Measurements from ENCODE around the gene HOXC4.

DNA sequence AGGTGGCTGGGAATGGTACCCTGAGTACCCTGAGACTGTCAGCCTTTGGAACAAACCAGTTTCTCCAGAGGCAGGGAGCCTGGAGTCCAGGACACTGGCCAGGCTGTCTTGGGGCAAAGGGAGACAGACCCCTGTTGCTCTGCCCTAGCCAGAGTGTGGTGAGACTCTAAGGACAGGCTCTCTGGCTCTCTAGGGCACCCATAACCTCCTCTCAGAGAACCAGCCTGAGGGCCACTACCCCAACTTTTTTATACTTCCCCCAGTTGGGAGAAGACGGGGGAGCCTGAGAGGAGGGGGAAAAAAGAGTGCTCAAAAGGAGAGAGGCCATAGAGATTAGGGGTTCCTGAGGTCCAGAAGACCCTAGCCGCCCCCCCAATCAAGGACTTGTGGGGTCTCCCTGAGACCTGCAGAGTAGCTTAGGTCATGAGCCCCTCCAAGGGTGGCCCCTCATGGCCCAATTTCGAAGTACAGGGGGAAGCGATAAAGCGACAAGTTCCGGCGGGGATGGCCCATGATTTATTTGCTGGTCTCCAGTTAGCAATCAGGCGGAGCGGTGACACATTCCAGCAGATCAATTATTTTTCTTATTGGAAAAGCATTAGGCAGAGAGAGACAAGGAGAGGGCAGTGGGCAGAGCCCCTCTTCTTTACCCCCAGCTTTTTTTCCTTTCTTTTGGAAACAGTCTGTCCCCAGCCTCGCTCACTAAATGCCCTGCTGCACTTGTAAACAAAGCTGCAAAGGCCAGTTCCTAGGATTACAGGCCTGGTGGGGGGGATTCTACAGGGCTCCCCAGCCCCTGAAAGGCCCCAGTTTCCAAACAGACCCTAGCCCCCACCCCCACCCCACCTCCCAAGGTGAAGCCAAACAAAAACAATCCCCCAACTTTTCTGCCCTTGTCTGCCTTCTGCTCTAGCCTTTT is 43.3 kb upstream of the HOXC4 start:
- TF ChIP-seq, protein P1, sequence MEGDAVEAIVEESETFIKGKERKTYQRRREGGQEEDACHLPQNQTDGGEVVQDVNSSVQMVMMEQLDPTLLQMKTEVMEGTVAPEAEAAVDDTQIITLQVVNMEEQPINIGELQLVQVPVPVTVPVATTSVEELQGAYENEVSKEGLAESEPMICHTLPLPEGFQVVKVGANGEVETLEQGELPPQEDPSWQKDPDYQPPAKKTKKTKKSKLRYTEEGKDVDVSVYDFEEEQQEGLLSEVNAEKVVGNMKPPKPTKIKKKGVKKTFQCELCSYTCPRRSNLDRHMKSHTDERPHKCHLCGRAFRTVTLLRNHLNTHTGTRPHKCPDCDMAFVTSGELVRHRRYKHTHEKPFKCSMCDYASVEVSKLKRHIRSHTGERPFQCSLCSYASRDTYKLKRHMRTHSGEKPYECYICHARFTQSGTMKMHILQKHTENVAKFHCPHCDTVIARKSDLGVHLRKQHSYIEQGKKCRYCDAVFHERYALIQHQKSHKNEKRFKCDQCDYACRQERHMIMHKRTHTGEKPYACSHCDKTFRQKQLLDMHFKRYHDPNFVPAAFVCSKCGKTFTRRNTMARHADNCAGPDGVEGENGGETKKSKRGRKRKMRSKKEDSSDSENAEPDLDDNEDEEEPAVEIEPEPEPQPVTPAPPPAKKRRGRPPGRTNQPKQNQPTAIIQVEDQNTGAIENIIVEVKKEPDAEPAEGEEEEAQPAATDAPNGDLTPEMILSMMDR (IDR thresholded peaks at IDR 0.05; ENCODE audit: low read depth, low read length, missing input control), result no peak
- TF ChIP-seq, protein P2, sequence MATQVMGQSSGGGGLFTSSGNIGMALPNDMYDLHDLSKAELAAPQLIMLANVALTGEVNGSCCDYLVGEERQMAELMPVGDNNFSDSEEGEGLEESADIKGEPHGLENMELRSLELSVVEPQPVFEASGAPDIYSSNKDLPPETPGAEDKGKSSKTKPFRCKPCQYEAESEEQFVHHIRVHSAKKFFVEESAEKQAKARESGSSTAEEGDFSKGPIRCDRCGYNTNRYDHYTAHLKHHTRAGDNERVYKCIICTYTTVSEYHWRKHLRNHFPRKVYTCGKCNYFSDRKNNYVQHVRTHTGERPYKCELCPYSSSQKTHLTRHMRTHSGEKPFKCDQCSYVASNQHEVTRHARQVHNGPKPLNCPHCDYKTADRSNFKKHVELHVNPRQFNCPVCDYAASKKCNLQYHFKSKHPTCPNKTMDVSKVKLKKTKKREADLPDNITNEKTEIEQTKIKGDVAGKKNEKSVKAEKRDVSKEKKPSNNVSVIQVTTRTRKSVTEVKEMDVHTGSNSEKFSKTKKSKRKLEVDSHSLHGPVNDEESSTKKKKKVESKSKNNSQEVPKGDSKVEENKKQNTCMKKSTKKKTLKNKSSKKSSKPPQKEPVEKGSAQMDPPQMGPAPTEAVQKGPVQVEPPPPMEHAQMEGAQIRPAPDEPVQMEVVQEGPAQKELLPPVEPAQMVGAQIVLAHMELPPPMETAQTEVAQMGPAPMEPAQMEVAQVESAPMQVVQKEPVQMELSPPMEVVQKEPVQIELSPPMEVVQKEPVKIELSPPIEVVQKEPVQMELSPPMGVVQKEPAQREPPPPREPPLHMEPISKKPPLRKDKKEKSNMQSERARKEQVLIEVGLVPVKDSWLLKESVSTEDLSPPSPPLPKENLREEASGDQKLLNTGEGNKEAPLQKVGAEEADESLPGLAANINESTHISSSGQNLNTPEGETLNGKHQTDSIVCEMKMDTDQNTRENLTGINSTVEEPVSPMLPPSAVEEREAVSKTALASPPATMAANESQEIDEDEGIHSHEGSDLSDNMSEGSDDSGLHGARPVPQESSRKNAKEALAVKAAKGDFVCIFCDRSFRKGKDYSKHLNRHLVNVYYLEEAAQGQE (IDR thresholded peaks at IDR 0.05), result no peak
- TF ChIP-seq RAD21 (IDR thresholded peaks at IDR 0.05) (no peak), YY1 (IDR thresholded peaks at IDR 0.05) (no peak), RXRA (IDR thresholded peaks at IDR 0.05) (no peak), FOXA1 (IDR thresholded peaks at IDR 0.05) (no peak), TAF1 (conservative IDR thresholded peaks at IDR 0.05) (no peak), HNF4G (IDR thresholded peaks at IDR 0.05) (no peak)
- TF ChIP-seq, protein P3, sequence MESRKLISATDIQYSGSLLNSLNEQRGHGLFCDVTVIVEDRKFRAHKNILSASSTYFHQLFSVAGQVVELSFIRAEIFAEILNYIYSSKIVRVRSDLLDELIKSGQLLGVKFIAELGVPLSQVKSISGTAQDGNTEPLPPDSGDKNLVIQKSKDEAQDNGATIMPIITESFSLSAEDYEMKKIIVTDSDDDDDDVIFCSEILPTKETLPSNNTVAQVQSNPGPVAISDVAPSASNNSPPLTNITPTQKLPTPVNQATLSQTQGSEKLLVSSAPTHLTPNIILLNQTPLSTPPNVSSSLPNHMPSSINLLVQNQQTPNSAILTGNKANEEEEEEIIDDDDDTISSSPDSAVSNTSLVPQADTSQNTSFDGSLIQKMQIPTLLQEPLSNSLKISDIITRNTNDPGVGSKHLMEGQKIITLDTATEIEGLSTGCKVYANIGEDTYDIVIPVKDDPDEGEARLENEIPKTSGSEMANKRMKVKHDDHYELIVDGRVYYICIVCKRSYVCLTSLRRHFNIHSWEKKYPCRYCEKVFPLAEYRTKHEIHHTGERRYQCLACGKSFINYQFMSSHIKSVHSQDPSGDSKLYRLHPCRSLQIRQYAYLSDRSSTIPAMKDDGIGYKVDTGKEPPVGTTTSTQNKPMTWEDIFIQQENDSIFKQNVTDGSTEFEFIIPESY (IDR thresholded peaks at IDR 0.05), result no peak
- TF ChIP-seq, protein P4, sequence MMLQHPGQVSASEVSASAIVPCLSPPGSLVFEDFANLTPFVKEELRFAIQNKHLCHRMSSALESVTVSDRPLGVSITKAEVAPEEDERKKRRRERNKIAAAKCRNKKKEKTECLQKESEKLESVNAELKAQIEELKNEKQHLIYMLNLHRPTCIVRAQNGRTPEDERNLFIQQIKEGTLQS (IDR thresholded peaks at IDR 0.05), result no peak
- TF ChIP-seq, protein P5, sequence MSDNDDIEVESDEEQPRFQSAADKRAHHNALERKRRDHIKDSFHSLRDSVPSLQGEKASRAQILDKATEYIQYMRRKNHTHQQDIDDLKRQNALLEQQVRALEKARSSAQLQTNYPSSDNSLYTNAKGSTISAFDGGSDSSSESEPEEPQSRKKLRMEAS (IDR thresholded peaks at IDR 0.05), result no peak
